Coronary artery (tissue), 2 donors: Measurements from ENCODE around the gene MCU.

Experiments
- DNase-seq: peaks from one replicate; pipeline ENCODE4 v3.0.0-alpha.2; 2017; ENCODE audit warnings: low spot score
- H3K27ac ChIP-seq, 2 donors: fragments of 200-600 bp; sonication (generic); one replicate each; pipeline ENCODE4 v1.5.1; 2016 to 2019
- H3K4me3 ChIP-seq: fragments of 200-600 bp; sonication (generic); 2 replicates; pipeline ENCODE4 v1.5.1; 2016; ENCODE audit warnings: mild to moderate bottlenecking, moderate library complexity
- CTCF ChIP-seq: fragments of 200-600 bp; sonication (generic); IDR thresholded peaks from one replicate; pipeline ENCODE4 v1.5.1; 2019; ENCODE audit warnings: antibody characterized with exemption

MCU gene

GRCh38 chr10:72712136-72712535 is 20.2 kb downstream of the MCU start:
- Histone ChIP-seq H3K4me3 (peak overlapping the region; percentile 51), H3K27ac (peak overlapping the region; percentile 70 to 77)
- DNase-seq = no peak
- TF ChIP-seq CTCF = no peak

- no peak for DNase-seq
- TF ChIP-seq CTCF = no peak
- Histone ChIP-seq H3K4me3 (no peak overlapping the region), H3K27ac (no peak overlapping the region)
Measured at GRCh38 chr10:72719941-72720592, 28.1 kb downstream of the MCU start.

GRCh38 chr10:72720814-72721660 is 29.1 kb downstream of the MCU start:
- H3K27ac ChIP-seq = peak overlapping the region in 1 of 2 donors; percentile 43
- DNase-seq = no peak
- TF ChIP-seq CTCF = no peak

GRCh38 chr10:72727130-72727529 is 35.2 kb downstream of the MCU start:
- TF ChIP-seq CTCF = no peak
- Histone ChIP-seq H3K27ac (no peak overlapping the region), H3K4me3 (no peak overlapping the region)
- DNase-seq = no peak

More at GRCh38 chr10:72720814-72721660, 29.1 kb downstream of the MCU start:
- H3K4me3 ChIP-seq = no peak overlapping the region

- no peak overlapping the region for H3K4me3 ChIP-seq
- DNase-seq = no peak
- no peak overlapping the region for H3K27ac ChIP-seq
- no peak for TF ChIP-seq CTCF
Measured at GRCh38 chr10:72728462-72728861, 36.5 kb downstream of the MCU start.

GRCh38 chr10:72729528-72729927 is 37.6 kb downstream of the MCU start:
- Histone ChIP-seq H3K4me3 (no peak overlapping the region), H3K27ac (no peak overlapping the region)
- DNase-seq = no peak
- TF ChIP-seq CTCF = no peak

- no peak overlapping the region for H3K27ac ChIP-seq
- no peak for DNase-seq
- no peak overlapping the region for H3K4me3 ChIP-seq
- TF ChIP-seq CTCF = no peak
Measured at GRCh38 chr10:72730479-72730878, 38.5 kb downstream of the MCU start.
